ENCODE data around the gene BID. TPM values are rescaled to one million over a fixed set of nuclear protein-coding genes. Genes with fewer than 3 reads are reported as not detected.

BID gene
- total and polyA plus RNA-seq, 2 of the 8 experiments (the other 6 are each of a cell fraction or from before 2014, with no cell fraction given), result 39.3 to 114 TPM

- no peak for TF ChIP-seq MAX (IDR thresholded peaks at IDR 0.05)
- TF ChIP-seq RNF2 (IDR thresholded peaks at IDR 0.05; ENCODE audit: borderline replicate concordance, low read depth, low read length, missing control alignments, poor library complexity, severe bottlenecking), result no peak
- TF ChIP-seq SAP30 (IDR thresholded peaks at IDR 0.05; ENCODE audit: insufficient read depth, insufficient replicate concordance, low read length), result no peak
- TF ChIP-seq SIRT6 (IDR thresholded peaks at IDR 0.05; ENCODE audit: low read length), result no peak
- no peak for TF ChIP-seq CHD7 (IDR thresholded peaks at IDR 0.05; ENCODE audit: insufficient replicate concordance, low read length)
- no peak for TF ChIP-seq CHD1 (IDR thresholded peaks at IDR 0.05; ENCODE audit: low read depth, low read length)
- no peak for TF ChIP-seq KDM1A (IDR thresholded peaks at IDR 0.05; ENCODE audit: borderline replicate concordance, low read length)
Measured at GRCh38 chr22:17820879-17821439, 46.7 kb upstream of the BID start (continued).
